Subcutaneous abdominal adipose tissue (tissue), 5 donors: ENCODE results near the gene TCP1.
"Not testable (repeated sequence)": the region's sequence is repeated elsewhere in the genome, so short reads cannot be mapped to it uniquely, and the experiment has no call there.

Experiments
- H3K27ac ChIP-seq: one replicate; pipeline ENCODE4 v1.7.0; 2013; ENCODE audit warnings: low read depth, mild to moderate bottlenecking, inconsistent platforms, low read length, moderate library complexity
- H3K27me3 ChIP-seq, 5 donors: one replicate each; pipeline ENCODE4 v1.7.0; 2013; ENCODE audit warnings: low read length in 5 of 5, inconsistent platforms in 1 of 5; ENCODE audit not compliant: control insufficient read depth in 5 of 5, insufficient read depth in 4 of 5
- H3K36me3 ChIP-seq, 5 donors: one replicate each; pipeline ENCODE4 v1.7.0; 2013; ENCODE audit warnings: low read length in 5 of 5; ENCODE audit not compliant: control insufficient read depth in 5 of 5, insufficient read depth in 5 of 5
- H3K4me1 ChIP-seq, 5 donors: one replicate each; pipeline ENCODE4 v1.7.0; 2013; ENCODE audit warnings: low read length in 5 of 5, mild to moderate bottlenecking in 3 of 5, moderate library complexity in 1 of 5; ENCODE audit not compliant: control insufficient read depth in 5 of 5, insufficient read depth in 5 of 5
- H3K4me3 ChIP-seq, 5 donors: one replicate each; pipeline ENCODE4 v1.7.0; 2013; ENCODE audit warnings: low read length in 5 of 5, low read depth in 1 of 5
- H3K9ac ChIP-seq, 5 donors: one replicate each; pipeline ENCODE4 v1.7.0; 2013; ENCODE audit warnings: low read length in 5 of 5, mild to moderate bottlenecking in 4 of 5, moderate library complexity in 3 of 5
- H3K9me3 ChIP-seq, 5 donors: one replicate each; pipeline ENCODE4 v1.7.0; 2013; ENCODE audit warnings: low read length in 5 of 5; ENCODE audit not compliant: control insufficient read depth in 5 of 5
- donor health status: healthy.
- donor health status: healthy.
- donor health status: healthy.
- donor health status: healthy.
- donor health status: healthy.

Gene TCP1

DNA sequence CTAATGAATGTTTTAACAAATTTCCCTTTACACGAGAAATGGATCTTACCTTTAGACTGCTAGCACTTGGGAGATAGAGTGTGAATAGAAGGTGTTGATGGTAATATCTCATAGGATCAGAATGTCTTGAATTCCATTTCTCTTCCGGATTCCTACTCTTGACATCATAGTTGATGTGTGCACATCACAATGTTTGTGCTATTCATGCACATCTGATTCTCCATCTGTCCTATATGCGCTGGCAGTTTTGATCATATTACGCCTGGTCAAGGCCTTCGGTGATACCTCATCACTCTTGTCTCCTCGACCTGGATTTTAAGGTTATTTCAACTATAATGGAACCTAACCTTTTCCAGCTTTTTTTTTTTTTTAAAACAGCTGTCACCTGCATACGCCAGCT, 44.3 kb downstream of the TCP1 start:
- Histone ChIP-seq H3K27me3 (no peaks in the 10 kb centered on the region), H3K9me3 (no peaks in the 10 kb centered on the region), H3K4me1 (no peaks in the 10 kb centered on the region), H3K9ac (no peak overlapping the region), H3K27ac (no peak overlapping the region), H3K36me3 (peaks cover 70 to 92% (median 78%) of the 10 kb centered on the region in 5 donors), H3K4me3 (no peak overlapping the region)

DNA sequence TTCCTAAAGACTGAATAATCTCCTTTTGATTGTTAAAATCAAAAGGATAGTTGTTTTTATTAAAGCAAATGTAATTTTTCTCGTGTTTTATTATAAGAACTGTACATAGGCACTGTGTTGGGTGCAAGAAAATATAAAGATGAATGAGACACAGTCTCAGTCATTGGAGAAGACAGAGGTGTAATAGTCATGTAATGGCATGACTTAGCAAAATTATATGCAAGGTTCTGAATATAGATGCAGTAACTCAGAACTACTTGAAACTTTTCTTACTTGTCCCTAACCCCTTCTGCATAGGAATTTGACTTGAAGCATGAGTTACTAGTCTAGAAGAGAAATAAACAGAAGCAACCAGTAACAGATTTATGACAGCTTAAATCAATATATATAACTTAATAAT, 47.2 kb downstream of the TCP1 start:
- H3K9me3 ChIP-seq = no peaks in the 10 kb centered on the region
- H3K4me3 ChIP-seq = no peak overlapping the region
- H3K4me1 ChIP-seq = no peaks in the 10 kb centered on the region
- no peaks in the 10 kb centered on the region for H3K27me3 ChIP-seq
- peaks cover 57 to 87% (median 63%) of the 10 kb centered on the region in 5 donors for H3K36me3 ChIP-seq
- no peak overlapping the region for H3K27ac ChIP-seq
- no peak overlapping the region for H3K9ac ChIP-seq

DNA sequence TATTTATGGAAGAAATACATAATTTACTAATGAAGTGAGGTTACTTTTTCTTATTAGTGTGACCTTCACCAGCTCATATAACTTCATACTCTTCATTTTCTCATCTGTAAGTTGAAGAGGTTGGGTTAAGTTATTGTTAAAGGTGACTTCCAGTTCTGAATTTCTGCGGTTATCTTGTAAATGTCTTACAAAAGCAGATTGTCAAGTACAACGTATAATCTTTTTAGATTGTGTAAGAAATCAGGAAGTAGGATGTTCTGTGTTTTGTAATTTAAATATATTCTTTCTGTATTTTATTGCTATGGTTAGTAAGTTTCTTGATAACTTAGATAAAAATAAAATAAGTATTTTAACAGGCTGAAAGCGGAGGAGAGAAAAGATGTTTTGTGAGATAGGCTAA, 50.1 kb downstream of the TCP1 start:
- Histone ChIP-seq H3K4me3 (no peak overlapping the region), H3K9ac (no peak overlapping the region), H3K27ac (no peak overlapping the region), H3K4me1 (peaks cover 0 to 12% (median 3%) of the 10 kb centered on the region in 5 donors), H3K36me3 (peaks cover 30 to 61% (median 38%) of the 10 kb centered on the region in 5 donors), H3K9me3 (no peaks in the 10 kb centered on the region), H3K27me3 (no peaks in the 10 kb centered on the region)

- no peaks in the 10 kb centered on the region for H3K27me3 ChIP-seq
- peaks cover 0 to 12% (median 7%) of the 10 kb centered on the region in 5 donors for H3K4me1 ChIP-seq
- peaks cover 11 to 37% (median 16%) of the 10 kb centered on the region in 5 donors for H3K36me3 ChIP-seq
- H3K9me3 ChIP-seq = no peaks in the 10 kb centered on the region
- no peak overlapping the region for H3K9ac ChIP-seq
- H3K4me3 ChIP-seq = no peak overlapping the region
- H3K27ac ChIP-seq = no peak overlapping the region
Measured at GRCh38 chr6:159736908-159737307, 52.5 kb downstream of the TCP1 start.

DNA sequence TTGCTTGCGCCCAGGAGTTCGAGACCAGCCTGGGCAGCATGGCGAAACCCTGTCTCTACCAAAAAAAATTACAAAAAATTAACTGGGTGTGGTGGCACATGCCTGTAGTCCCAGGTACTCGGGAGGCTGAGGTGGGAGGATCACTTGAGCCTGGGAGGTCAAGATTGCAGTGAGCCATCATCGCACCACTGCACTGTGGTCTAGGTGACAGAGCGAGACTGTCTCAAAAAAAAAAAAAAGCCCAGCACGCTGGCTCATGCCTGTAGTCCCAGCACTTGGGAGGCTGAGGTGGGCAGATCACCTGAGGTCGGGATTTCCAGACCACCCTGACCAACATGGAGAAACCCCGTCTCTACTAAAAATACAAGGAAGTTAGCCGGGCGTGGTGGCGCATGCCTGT, 56.0 kb downstream of the TCP1 start:
- H3K9ac ChIP-seq = not testable (repeated sequence)
- H3K4me1 ChIP-seq = peaks cover 0 to 41% (median 32%) of the 10 kb centered on the region in 5 donors

GRCh38 chr6:159732550-159732949, 56.9 kb downstream of the TCP1 start:
- not testable (repeated sequence) for H3K36me3 ChIP-seq, H3K9ac ChIP-seq, H3K4me3 ChIP-seq, H3K27me3 ChIP-seq, H3K9me3 ChIP-seq, H3K27ac ChIP-seq
- H3K4me1 ChIP-seq = peaks cover 0 to 43% (median 35%) of the 10 kb centered on the region in 5 donors

More for the DNA sequence above, 56.0 kb downstream of the TCP1 start:
- H3K4me3 ChIP-seq, H3K27me3 ChIP-seq, H3K9me3 ChIP-seq, H3K27ac ChIP-seq: not testable (repeated sequence)
- peaks cover 0 to 12% (median 3%) of the 10 kb centered on the region in 5 donors for H3K36me3 ChIP-seq

DNA sequence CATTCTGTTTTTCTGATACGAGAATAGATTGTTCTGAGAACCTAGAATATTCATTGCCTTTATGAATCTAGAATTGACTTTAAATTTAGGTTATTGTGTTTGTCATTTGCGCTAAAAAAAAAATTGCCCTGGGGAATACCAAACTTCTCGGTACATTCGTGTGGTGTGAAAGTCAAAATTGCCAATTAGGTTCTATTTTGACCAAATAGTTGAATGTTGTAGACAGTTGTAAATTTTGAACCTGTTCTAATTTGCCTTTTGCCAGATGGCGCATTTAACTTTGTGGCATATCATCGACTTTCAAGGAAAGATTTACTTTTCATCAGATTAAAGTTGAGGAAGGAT, 59.1 kb downstream of the TCP1 start:
- H3K4me1 ChIP-seq = peaks cover 0 to 51% (median 41%) of the 10 kb centered on the region in 5 donors
- peak overlapping the region in 2 of 5 donors; percentile 7 to 92 for H3K4me3 ChIP-seq
- H3K36me3 ChIP-seq = no peaks in the 10 kb centered on the region
- H3K27ac ChIP-seq = peak overlapping the region; percentile 51
- H3K9ac ChIP-seq = no peak overlapping the region
- no peaks in the 10 kb centered on the region for H3K27me3 ChIP-seq
- H3K9me3 ChIP-seq = no peaks in the 10 kb centered on the region

GRCh38 chr6:159729598-159730331, 59.6 kb downstream of the TCP1 start:
- Histone ChIP-seq H3K4me1 (peaks cover 0 to 47% (median 37%) of the 10 kb centered on the region in 5 donors), H3K27me3 (no peaks in the 10 kb centered on the region), H3K36me3 (no peaks in the 10 kb centered on the region), H3K9ac (peak overlapping the region in 4 of 5 donors; percentile 1 to 98 (median 76)), H3K9me3 (no peaks in the 10 kb centered on the region), H3K4me3 (peak overlapping the region; percentile 57 to 95 (median 90)), H3K27ac (peak overlapping the region; percentile 95)

DNA sequence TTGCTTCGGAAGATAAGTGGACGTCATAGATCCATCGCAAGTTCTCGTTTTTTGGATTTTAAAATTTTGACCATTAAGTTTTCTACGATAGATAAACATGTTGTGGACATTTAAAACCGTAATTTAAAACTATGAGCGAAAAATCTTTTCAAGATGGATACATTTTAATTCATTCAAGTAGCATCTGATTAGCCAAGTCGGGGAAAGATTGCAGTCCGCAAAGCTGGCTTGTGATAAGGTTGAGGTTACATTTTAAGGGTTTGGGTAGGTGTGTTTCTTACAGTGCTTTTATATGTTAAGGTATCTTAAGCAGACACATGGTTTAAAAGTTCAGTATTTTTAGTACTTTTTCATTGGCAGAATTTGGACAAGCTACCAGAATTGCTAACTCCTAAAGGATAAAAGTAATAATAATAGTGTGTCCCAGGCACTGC, 60.9 kb downstream of the TCP1 start:
- peak overlapping the region; percentile 95 for H3K27ac ChIP-seq
- peak overlapping the region; percentile 92 to 99 (median 98) for H3K9ac ChIP-seq
- peak overlapping the region; percentile 79 to 95 (median 91) for H3K4me3 ChIP-seq
- H3K36me3 ChIP-seq = no peaks in the 10 kb centered on the region
- H3K4me1 ChIP-seq = peaks cover 0 to 47% (median 37%) of the 10 kb centered on the region in 5 donors
- H3K27me3 ChIP-seq = no peaks in the 10 kb centered on the region
- H3K9me3 ChIP-seq = no peaks in the 10 kb centered on the region
